ENCODE measurements around the gene HORMAD2. TPM values are rescaled to one million over a fixed set of nuclear protein-coding genes. Genes with fewer than 3 reads are reported as not detected.

The HORMAD2 gene, protein sequence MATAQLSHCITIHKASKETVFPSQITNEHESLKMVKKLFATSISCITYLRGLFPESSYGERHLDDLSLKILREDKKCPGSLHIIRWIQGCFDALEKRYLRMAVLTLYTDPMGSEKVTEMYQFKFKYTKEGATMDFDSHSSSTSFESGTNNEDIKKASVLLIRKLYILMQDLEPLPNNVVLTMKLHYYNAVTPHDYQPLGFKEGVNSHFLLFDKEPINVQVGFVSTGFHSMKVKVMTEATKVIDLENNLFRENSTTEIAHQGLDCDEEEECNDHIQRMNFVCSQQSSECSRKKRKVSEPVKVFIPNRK
- not detected in 2 replicates for total RNA-seq

- no peak for DNase-seq (ENCODE audit: extremely low read depth, low read depth, low spot score)
These were observed at the start of gene HORMAD2 for GRCh38 chr22:30079952-30080533. HORMAD2 (plus strand) TSS chr22:30080464; CDS start chr22:30093953, 13,489 bp downstream.

- no peak for DNase-seq (ENCODE audit: extremely low read depth, low read depth, low spot score)
These were observed 48.9 kb upstream of the HORMAD2 start for GRCh38 chr22:30031328-30031727.

GRCh38 chr22:30031764-30032455, 48.4 kb upstream of the HORMAD2 start:
- no peak for DNase-seq (ENCODE audit: extremely low read depth, low read depth, low spot score)

- DNase-seq (ENCODE audit: extremely low read depth, low read depth, low spot score), result no peak
These were observed 47.1 kb upstream of the HORMAD2 start for GRCh38 chr22:30033137-30033536.

GRCh38 chr22:30033901-30034300, 46.4 kb upstream of the HORMAD2 start:
- DNase-seq (ENCODE audit: extremely low read depth, low read depth, low spot score), result no peak

GRCh38 chr22:30036656-30037055, 43.6 kb upstream of the HORMAD2 start:
- DNase-seq (ENCODE audit: extremely low read depth, low read depth, low spot score), result no peak

GRCh38 chr22:30038219-30038618, 42.0 kb upstream of the HORMAD2 start:
- peak; percentile 23 for DNase-seq (ENCODE audit: extremely low read depth, low read depth, low spot score)

DNA sequence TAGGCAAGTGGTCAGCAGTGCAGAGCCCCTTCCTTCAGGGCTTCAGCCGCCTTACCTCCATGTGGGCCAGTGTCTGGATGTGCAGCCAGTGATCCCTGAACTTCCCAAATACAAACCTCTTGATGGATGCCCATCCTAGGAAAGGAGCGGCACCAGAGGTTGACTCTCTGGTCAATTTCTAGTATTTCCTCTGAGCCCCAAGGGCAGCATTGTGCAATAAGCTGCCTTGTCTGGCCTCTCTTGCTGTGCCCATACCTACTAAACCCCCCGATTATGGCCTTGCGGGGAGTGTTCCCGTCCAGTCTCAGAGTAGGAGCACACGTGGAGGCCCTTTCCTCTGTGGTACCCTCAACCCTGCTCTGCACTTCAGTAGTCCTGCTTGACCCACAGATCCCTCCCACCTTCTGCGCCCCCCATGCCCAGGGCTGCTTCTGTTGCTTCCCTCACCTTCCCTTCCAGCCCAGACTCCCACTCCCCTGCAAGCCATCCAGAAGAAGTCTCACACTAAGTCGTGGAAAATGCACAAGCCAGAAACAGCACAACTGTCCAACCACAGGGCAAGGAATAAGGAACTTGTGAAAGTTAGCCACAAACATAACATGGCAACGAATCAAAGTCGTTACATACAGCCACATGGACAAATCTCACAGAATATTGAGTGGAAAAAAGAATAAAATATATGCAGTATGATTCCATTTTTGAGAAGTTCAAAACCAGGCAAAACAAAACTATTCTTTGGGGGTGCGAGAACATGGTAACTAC, 39.6 kb upstream of the HORMAD2 start:
- no peak for DNase-seq (ENCODE audit: extremely low read depth, low read depth, low spot score)

GRCh38 chr22:30041475-30041874, 38.8 kb upstream of the HORMAD2 start:
- no peak for DNase-seq (ENCODE audit: extremely low read depth, low read depth, low spot score)

GRCh38 chr22:30041881-30042280, 38.4 kb upstream of the HORMAD2 start:
- no peak for DNase-seq (ENCODE audit: extremely low read depth, low read depth, low spot score)

DNA sequence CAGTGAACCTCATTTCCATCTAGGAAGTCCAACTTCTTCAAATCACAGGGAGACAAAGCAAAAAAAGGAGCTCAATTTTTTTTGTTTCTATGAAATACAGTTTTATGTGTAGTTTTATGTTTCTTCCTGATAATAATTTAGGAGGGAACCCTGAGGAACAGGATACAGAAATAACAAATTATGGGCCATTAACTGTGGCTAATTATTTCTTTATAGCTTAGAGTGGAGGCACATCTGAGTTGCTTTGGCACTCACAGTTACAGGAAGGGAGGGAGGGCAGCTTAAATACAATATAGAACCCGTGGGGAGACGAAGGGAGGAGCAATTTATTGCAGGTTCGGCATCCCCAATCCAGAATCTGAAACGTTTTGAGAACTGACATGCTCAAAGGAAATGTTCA, 37.1 kb upstream of the HORMAD2 start:
- DNase-seq (ENCODE audit: extremely low read depth, low read depth, low spot score), result no peak

- DNase-seq (ENCODE audit: extremely low read depth, low read depth, low spot score), result peak; percentile 56
These were observed 35.9 kb upstream of the HORMAD2 start for GRCh38 chr22:30044369-30044768.

DNA sequence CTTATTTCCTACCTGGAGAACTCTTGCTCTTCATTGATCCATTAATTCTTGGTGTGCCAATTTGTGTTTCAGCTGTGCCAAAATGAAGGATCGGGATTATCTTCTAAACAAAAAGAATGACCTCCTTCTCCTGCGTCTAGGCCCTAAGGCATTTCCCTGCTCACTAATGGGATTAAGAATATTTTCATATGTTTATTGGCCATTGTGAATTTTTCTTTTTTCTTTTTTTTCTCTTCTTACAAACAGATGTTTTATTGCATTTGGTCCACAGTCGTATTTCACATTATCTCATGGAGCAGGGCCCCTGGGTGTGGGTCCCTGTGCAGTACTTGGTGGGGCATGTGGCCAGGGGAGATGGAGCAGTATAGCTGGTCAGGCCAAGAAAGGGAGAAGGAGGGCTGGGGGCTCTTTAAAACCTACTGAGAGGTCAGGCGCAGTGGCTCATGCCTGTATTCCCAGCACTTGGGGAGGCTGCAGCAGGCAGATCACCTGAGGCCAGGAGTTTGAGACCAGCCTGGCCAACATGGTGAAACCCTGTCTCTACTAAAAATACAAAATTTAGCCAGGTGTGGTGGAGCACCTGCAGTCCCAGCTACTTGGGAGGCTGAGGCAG, 35.3 kb upstream of the HORMAD2 start:
- DNase-seq (ENCODE audit: extremely low read depth, low read depth, low spot score), result no peak

GRCh38 chr22:30045494-30045887, 34.8 kb upstream of the HORMAD2 start:
- DNase-seq (ENCODE audit: extremely low read depth, low read depth, low spot score), result no peak

- no peak for DNase-seq (ENCODE audit: extremely low read depth, low read depth, low spot score)
These were observed 34.2 kb upstream of the HORMAD2 start for GRCh38 chr22:30045901-30046715.

- no peak for DNase-seq (ENCODE audit: extremely low read depth, low read depth, low spot score)
These were observed 33.4 kb upstream of the HORMAD2 start for GRCh38 chr22:30046716-30047363.

- no peak for DNase-seq (ENCODE audit: extremely low read depth, low read depth, low spot score)
These were observed 32.9 kb upstream of the HORMAD2 start for GRCh38 chr22:30047364-30047738.

DNA sequence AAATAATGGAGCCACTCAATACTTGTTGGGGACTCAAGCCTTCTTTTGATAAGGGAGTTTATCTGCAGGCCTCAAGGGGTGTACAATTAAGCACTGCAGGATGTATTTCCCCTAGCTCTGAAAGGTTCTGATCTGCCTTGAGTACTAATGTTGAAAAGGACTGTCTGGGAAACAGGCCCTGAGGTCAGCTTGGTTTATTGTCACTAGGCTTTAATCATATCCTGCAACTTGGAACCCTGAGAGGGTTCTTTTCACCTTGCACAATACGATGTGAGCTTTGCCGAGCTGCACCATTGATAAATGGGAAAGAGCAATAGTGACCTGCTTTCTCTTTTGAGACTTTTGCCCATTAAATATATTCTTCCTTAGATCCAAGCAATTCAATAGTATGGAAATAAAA, 31.6 kb upstream of the HORMAD2 start:
- no peak for DNase-seq (ENCODE audit: extremely low read depth, low read depth, low spot score)

- no peak for DNase-seq (ENCODE audit: extremely low read depth, low read depth, low spot score)
These were observed 26.0 kb upstream of the HORMAD2 start for GRCh38 chr22:30054067-30054763.
